AG08396 (cell line): ENCODE measurements around the gene AIFM2.
"Not testable (repeated sequence)": the region's sequence is repeated elsewhere in the genome, so short reads cannot be mapped to it uniquely, and the experiment has no call there.

Source experiments
- DNase-seq: peaks from one replicate; pipeline ENCODE4 v3.0.0; 2012; ENCODE audit warnings: low spot score, mixed read lengths

Gene AIFM2

DNA sequence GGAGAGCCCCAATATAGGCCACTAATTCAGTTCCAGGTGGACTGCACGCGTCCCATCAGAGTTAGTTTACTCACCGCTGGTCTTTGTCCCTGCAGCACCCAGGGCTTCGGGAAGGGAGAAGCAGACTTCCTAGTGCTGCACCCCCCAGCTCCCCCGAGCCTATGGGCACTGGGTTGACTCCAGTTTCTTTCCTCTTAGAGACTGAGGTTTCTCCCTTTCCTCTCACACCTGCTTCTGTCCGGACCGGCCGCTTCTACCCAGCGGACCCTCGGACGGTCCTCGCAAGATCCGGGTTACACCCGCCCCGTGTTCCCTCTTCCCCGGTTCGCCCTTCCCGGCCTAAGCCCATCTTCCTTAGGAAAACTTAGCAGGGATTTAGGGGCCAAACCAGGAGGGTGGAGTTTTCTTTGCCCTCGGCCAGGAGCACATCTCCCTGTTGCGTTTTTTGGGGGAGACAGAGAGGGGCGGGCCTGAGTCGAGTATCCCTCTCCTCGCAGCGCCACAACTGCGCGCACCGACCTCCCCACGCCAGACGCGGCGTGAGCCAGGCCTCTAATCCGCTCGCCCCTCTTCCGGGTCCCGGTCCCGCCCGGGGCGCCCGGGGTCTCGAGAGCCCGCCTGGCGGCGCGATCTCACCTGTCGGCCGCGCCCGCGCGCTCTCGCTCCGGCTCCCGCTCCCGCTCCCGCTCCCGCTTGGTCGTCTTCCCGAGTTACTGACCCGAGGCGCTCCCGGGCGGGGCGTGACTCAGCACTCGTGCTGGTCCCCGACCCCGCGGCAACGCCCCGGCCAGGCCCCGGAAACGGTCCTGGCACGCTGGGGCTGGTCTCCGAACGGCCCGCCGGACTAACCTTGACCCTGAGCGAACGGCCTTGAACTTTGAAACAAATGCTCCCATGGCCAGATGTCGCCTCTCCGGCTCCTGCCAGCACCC, at the start of gene AIFM2:
Gene AIFM2, minus strand, starts transcription at position 728 of the 932 bp plus-strand sequence. CDS start 8,741 bp downstream, outside the sequence.
- DNase-seq = peak; percentile 96

DNA sequence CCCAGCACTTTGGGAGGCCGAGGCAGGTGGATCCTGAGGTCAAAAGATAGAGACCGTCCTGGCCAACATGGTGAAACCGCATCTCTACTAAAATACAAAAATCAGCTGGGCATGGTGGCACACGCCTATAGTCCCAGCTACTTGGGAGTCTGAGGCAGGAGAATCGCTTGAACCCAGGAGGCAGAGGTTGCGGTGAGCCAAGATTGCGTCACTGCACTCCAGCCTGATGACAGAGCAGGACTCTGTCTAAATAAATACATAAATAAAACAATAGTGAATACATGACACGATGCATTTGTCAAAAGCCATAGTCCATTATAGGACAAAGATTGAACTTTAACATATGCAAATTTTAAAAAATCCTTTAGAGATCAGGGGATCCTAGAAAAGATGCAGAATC, 46.6 kb upstream of the AIFM2 start:
- DNase-seq = not testable (repeated sequence)

DNA sequence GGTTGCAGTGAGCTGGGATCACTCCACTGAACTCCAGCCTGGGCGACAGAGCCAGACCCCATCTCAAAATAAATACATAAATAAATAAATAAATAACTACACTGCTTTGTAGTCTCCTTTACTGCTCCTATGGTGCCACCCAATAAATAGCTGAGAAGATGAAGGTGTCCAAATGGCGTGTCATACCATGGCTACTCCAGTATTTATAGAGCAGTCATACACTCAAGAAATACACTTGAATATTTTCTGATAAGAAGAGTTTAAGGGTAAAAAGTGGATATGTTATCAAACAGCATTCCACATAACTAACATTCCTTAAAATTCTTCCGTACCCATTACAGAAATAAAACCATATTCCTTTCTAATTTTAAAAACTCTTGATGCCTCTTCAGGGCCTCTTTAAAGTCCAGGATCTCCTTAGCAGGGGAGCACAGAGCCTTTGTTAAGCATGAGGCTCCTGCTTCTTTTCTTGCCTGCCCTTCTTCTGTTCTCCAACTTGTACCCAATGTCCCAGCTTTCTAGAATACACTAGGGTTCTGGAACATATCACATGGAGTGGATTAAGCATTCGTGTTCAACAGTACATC, 45.6 kb upstream of the AIFM2 start:
- DNase-seq = no peak

DNA sequence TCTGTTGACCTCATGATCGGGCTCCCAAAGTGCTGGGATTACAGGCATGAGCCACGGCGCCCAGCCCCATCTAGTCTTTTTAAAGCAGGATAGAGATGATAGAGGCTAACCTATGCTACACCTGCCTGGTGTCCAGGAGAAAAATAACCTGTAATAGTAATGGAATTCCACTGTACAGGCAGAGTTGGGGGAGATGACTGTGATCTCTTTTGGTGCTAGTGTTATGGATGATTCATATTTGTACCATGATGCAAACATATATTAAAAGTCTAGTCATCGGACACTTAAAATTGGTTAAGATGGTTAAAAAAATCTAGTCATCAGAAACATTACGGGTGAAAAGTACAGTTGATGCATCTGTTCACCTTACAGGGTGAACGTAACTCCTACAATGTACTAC, 43.8 kb upstream of the AIFM2 start:
- DNase-seq = no peak

DNA sequence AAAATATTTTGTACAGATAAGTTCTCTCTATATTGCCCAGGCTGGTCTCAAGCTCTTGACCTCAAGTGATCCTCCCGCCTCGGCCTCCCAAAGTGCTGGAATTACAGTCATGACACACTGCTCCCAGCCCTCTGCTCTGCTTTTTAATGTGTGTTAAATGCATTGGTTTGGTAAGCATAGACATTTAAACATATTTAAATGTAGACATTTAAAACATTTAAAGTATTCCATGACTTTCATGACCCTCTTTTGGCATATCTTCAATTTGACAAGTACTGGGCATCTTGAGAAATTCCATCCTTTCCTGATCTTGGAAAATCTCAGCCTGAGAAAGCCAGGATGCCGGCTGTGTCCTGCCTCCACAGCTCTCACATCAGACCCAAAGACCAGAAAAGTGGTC, 42.9 kb upstream of the AIFM2 start:
- DNase-seq = no peak

DNA sequence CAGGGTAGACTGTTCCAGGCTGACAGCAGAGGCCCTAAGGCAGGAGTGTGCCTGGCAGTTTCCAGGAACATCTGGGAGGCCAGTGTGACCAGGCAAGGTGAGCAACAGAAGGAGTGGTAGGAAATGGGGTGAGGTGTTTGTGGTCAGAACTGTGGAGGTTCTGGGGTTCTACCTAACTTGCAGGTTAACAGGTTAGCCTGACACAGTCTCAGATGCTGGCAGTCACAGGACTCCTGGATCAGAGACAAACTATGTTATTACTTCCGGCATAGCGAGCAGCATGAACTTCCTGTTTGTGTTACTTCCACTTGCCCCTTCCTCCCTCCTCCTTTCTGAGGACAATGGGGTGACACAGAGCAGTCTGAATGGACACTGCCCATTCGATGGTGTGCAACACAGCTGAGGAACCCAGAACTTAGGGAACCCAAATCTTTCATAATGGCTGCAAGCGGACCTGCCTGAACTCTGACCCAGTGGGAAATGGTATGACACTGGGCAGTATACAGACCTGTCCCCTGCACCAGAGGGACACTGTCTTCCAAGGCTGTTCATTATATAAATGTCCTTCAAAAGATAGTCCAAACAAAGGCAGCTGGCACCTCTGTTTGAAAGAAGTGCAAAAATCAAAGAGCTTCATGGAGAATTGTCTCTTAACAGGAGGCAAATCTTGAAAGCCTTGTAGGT, 41.6 kb upstream of the AIFM2 start:
- DNase-seq = no peak

DNA sequence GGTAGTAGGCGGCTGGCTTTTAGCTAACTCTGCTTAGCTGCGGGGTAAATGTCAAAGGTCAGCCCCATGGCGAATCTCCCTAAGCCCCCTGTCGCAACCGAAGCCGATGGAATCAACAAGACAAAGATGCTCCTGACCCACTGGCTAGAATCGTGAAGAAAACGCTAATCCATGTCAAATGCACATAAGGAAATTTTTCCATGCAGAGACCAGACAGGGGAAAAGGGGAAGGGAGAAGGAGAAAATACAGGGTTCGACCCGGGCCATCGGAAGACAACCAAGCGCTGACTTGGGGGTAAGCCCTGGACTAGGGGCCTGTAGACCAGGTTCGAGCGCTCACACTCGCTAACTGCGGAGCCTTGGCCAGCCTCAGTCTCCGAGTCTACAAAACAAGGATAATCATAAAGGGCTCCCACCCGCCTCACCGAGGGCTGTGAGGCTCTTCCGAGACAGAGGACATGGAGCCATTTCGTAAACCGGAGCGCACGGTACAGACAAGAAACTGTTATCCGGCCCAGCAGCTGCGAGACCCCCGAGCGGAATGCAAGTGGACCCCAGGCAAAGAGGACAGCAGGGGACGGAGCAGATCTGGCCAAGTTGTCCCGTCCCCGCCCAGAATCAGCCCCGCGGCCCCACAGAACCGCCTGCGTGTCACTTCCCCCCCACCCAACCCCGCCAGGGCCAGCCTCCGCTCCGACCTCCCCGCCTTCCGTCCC, 37.2 kb upstream of the AIFM2 start:
- no peak for DNase-seq

- DNase-seq = no peak
Observed at GRCh38 chr10:70169011-70169410, 36.4 kb upstream of the AIFM2 start.

- no peak for DNase-seq
Observed at GRCh38 chr10:70167246-70167645, 34.6 kb upstream of the AIFM2 start.

DNA sequence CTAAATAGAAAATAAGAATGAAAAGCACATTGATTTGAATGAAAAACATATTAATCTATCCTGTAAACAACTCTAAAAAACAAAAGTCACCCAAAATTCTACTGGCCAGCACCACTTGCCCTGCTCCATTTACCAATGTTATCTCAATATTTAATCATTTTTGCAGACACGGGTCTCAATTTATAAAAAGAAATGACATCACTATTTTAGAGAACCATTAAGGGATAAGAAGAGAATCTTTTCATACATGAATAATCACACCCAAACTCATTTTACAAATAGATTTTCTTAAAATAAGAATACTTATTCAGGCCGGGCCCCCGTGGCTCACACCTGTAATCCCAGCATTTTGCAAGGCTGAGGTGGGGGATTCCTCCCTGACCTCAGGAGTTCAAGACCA, 33.8 kb upstream of the AIFM2 start:
- no peak for DNase-seq

- DNase-seq = no peak
Observed at GRCh38 chr10:70164163-70164562, 31.5 kb upstream of the AIFM2 start.

DNA sequence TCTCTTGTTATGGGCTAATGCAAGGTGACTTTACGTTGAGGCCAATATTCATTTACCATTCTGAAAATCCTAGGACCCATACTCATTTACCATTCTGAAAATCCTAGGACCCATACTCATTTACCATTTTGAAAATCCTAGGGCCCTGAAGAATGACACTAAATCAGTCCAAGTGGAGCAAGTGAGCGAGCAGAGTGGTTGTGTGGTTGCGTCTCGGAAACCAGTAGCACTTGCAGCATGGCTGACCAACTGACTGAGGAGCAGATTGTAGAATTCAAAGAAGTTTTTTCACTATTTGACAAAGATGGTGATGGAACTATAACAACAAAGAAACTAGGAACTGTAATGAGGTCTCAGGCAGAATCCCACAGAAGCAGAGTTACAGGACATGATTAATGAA, 30.8 kb upstream of the AIFM2 start:
- DNase-seq = no peak

- no peak for DNase-seq
Observed at GRCh38 chr10:70162892-70163201, 30.2 kb upstream of the AIFM2 start.

- DNase-seq = no peak
Observed at GRCh38 chr10:70162151-70162891, 29.7 kb upstream of the AIFM2 start.

GRCh38 chr10:70160798-70161197, 28.2 kb upstream of the AIFM2 start:
- no peak for DNase-seq

DNA sequence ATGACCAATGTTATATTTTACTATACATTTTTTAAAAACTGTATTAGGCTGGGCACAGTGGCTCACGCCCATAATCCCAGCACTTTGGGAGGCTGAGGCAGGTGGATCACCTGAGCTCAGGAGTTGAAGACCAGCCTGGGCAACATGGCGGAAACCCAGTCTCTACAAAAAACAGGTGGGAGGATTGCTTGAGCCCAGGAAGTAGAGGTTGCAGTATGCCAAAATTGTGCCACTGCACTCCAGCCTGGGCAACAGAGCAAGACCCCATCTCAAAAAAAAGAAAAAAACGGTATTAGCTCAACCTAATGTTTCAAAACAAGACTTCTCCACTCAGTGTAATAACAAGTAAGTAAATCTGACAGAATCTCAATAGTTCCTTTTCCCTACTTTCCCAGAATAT, 26.7 kb upstream of the AIFM2 start:
- not testable (repeated sequence) for DNase-seq

GRCh38 chr10:70158113-70158512, 25.5 kb upstream of the AIFM2 start:
- DNase-seq = no peak

DNA sequence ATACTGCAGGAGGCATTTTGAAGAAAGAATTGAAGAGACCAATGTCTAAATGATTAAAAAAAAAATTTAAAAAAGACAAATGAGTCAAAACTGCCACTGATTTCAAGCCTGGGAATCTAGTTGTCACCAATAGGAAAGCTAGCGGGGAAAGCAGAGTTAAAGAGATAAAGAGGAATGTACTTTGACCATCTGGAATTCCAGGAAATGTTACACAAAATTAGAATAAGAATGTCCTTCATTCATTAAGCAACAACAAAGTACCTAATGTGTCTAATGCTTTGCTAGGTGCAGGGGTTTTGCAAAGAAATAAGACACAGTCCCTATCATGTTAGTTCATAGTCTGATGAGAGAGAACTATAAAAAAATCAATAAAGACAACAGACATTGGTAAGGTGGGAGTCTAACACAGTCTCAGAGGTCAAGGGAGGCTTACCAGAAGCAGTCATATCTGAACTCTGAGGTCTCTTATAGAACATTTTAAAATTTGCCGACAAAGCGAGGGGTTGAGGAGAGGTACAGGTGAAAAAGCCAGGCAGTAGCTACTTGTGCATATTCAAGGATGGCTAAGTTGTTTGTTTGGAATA, 22.7 kb upstream of the AIFM2 start:
- DNase-seq = no peak

- DNase-seq = no peak
Observed at GRCh38 chr10:70148516-70148915, 15.9 kb upstream of the AIFM2 start.

DNA sequence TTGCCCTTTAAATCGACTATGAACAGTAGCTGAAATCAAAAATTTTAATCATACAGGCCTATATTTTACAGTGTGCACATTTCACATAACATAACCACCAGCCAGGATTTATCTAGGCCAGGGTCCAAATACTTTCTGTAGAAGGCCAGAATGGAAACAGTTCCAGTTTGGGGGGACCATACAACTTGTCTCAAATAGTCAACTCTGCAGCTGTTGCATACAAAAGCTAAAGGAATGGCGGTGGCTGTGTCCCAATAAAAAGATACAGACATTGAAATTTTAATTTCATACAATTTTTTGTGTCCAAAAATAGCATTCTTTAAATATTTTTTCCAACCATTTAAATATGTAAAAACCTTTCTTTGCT, 14.6 kb upstream of the AIFM2 start:
- no peak for DNase-seq

DNA sequence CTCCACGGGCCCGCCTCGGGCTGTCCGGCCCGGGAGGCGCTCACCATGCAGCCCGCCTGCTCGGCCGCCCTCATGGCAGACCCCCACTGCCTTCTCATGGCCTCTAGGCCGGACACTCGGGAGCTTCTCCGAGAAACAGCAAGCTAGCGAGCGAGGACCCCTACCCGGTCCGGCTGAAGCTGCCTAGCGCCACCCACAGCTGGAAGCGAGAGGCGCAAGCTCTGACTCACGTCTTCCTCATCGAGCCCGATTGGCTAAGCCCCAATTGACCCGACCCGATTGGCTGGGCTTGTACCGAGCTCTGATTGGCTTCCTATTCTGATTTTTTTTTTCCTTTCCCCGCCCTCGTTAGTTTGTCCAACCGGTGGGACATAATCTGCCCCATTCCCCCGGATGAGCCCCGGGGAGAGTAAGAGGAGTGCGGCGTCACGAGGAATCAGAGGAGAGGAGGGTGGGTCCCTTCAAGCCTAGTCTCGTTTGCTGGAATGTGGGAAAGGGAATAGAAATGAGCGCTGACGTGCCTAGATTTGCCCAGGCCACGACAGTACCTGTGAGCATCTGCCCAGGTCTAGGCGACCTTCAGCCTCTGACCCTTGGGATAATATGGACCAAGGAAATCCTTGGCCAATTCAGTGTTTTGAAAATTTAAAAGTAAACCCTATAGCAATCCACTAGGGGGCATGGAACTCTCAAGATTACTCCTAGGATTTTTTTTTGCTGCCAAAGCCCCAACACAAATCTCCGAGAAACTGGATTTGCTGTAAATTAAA, 14.0 kb upstream of the AIFM2 start, which contains the start of gene TYSND1:
Gene TYSND1, minus strand, starts transcription at position 212 of the 770 bp plus-strand sequence. Its CDS starts 114 bp downstream, at position 98.
- peak; percentile 98 for DNase-seq
